PC-9 (cell line): ENCODE data around the gene GMDS.

Source experiments
- EZH2 ChIP-seq: fragments of 200-600 bp; sonication (generic); IDR thresholded peaks from 2 replicates; pipeline ENCODE4 v1.8.0; 2017; ENCODE audit warnings: antibody characterized with exemption, low read depth
- TF ChIP-seq, protein P1 (sequence below): fragments of 200-600 bp; sonication (generic); conservative IDR thresholded peaks from 2 replicates; pipeline ENCODE4 v1.6.1; 2017; ENCODE audit warnings: mixed run types, antibody characterized with exemption, mild to moderate bottlenecking, moderate library complexity

DNA sequence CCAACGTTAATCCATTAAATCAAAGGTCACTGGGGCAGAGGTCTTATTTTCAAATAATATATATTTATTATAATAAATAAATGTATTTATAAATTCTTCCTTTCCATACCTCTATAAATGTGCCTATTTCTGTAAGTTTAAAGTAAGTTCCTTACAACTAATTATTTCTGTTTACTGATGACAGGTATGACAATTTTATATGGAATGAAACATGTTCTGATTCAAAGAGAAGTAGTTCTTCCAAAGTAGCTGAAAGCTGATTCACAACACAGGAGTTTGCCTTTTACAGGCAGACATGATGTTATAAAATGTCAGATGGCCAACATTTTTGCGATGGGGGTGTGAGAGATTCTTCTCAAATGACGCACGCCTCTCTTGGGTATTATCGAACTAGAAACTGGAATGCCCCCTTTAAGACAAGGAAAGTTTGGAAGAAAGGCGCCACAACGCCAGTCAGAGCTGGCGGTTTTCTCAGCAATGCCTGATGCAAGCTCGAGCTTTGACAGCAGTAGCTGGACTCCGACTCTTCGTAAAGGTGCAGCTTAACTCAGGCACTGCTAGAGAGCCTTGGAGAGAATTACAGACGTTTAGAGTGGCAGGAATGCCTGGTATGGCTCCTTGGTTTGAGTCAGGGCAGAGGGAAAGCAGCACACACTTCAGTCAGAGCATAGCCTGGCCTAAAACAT, 543.6 kb downstream of the GMDS start:
- TF ChIP-seq, protein P1, sequence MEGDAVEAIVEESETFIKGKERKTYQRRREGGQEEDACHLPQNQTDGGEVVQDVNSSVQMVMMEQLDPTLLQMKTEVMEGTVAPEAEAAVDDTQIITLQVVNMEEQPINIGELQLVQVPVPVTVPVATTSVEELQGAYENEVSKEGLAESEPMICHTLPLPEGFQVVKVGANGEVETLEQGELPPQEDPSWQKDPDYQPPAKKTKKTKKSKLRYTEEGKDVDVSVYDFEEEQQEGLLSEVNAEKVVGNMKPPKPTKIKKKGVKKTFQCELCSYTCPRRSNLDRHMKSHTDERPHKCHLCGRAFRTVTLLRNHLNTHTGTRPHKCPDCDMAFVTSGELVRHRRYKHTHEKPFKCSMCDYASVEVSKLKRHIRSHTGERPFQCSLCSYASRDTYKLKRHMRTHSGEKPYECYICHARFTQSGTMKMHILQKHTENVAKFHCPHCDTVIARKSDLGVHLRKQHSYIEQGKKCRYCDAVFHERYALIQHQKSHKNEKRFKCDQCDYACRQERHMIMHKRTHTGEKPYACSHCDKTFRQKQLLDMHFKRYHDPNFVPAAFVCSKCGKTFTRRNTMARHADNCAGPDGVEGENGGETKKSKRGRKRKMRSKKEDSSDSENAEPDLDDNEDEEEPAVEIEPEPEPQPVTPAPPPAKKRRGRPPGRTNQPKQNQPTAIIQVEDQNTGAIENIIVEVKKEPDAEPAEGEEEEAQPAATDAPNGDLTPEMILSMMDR, result no peak
- TF ChIP-seq EZH2, result no peak
